GM13976 (cell line): ENCODE results near the gene EXOSC9.

Experiments
- DNase-seq: peaks from one replicate; pipeline ENCODE4 v3.0.0; 2012; ENCODE audit warnings: low spot score
- CTCF ChIP-seq: IDR thresholded peaks from 2 replicates; pipeline ENCODE4 v1.5.1; 2012; ENCODE audit warnings: borderline replicate concordance, mild to moderate bottlenecking; ENCODE audit not compliant: insufficient read depth; ENCODE audit errors: extremely low read depth, missing control alignments, control extremely low read depth
- in situ Hi-C: fragments of 300-500 bp; cut with MboI; formaldehyde crosslinking; loops from one replicate; pipeline ENCODE4 v1.12.0; 2022; ENCODE audit warnings: low sequenced_read_pairs, mixed read lengths, inconsistent platforms; ENCODE audit not compliant: unreplicated experiment

EXOSC9 gene

GRCh38 chr4:121860121-121860520 lies 59.0 kb downstream of the EXOSC9 start:
- no peak for TF ChIP-seq CTCF
- in situ Hi-C loops, result no loop called here

GRCh38 chr4:121861426-121861825 lies 60.3 kb downstream of the EXOSC9 start:
- in situ Hi-C loops, result no loop called here
- no peak for TF ChIP-seq CTCF
- no peak for DNase-seq

More at GRCh38 chr4:121860121-121860520, 59.0 kb downstream of the EXOSC9 start:
- no peak for DNase-seq

GRCh38 chr4:121863799-121864198 lies 62.7 kb downstream of the EXOSC9 start:
- no peak for TF ChIP-seq CTCF
- no peak for DNase-seq

More at GRCh38 chr4:121863799-121864198, 62.7 kb downstream of the EXOSC9 start:
- in situ Hi-C loops, result no loop called here
